HL-60 (cell line): ENCODE measurements around the gene AP2M1.

Experiments used
- DNase-seq, 2 experiments: peaks; one replicate each; pipeline ENCODE4 v3.0.0-alpha.2; 2010 to 2020; ENCODE audit warnings: low read depth in 1 of 2, low spot score in 1 of 2
- H3K27ac ChIP-seq: fragments of 250-450 bp; sonication (Bioruptor Pico); replicated peaks from 2 replicates; pipeline ENCODE4 v1.5.1; 2020; ENCODE audit warnings: mild to moderate bottlenecking, moderate library complexity
- H3K27me3 ChIP-seq: fragments of 250-450 bp; sonication (Bioruptor Pico); 2 replicates; pipeline ENCODE4 v1.5.1; 2021; ENCODE audit warnings: mild to moderate bottlenecking, moderate library complexity; ENCODE audit not compliant: insufficient read depth, poor library complexity, severe bottlenecking
- H3K4me3 ChIP-seq: replicated peaks from 2 replicates; pipeline ENCODE4 v1.5.1; 2011; ENCODE audit warnings: mild to moderate bottlenecking, control low read depth, low read length; ENCODE audit not compliant: insufficient read depth
- CTCF ChIP-seq: IDR thresholded peaks from one replicate; pipeline ENCODE4 v1.5.1; 2011; ENCODE audit warnings: low read length, control low read depth, inconsistent platforms; ENCODE audit not compliant: insufficient read depth
- GABPA ChIP-seq: IDR thresholded peaks from 2 replicates; pipeline ENCODE4 v1.6.1; 2012; ENCODE audit warnings: low read depth
- POLR2AphosphoS5 ChIP-seq: IDR thresholded peaks from 2 replicates; pipeline ENCODE4 v1.6.1; 2012; ENCODE audit warnings: low read depth
- REST ChIP-seq: IDR thresholded peaks from 2 replicates; pipeline ENCODE4 v1.6.1; 2012; ENCODE audit warnings: low read depth; ENCODE audit not compliant: insufficient replicate concordance
- SPI1 ChIP-seq: IDR thresholded peaks from 2 replicates; pipeline ENCODE4 v1.6.1; 2012; ENCODE audit warnings: low read depth, mild to moderate bottlenecking, borderline replicate concordance

AP2M1 gene

GRCh38 chr3:184193991-184194539 lies 19.4 kb downstream of the AP2M1 start:
- Histone ChIP-seq H3K4me3 (no peak overlapping the region), H3K27ac (no peak overlapping the region), H3K27me3 (no peaks in the 10 kb centered on the region)
- no peak for TF ChIP-seq GABPA
- no peak for TF ChIP-seq SPI1
- no peak for TF ChIP-seq REST
- no peak for TF ChIP-seq POLR2AphosphoS5
- TF ChIP-seq CTCF = no peak
- DNase-seq = no peak

GRCh38 chr3:184196536-184196935 lies 21.9 kb downstream of the AP2M1 start:
- Histone ChIP-seq H3K27ac (no peak overlapping the region), H3K4me3 (no peak overlapping the region), H3K27me3 (no peaks in the 10 kb centered on the region)
- TF ChIP-seq SPI1 (no peak), GABPA (no peak), CTCF (no peak), POLR2AphosphoS5 (no peak), REST (no peak)
- no peak for DNase-seq

- Histone ChIP-seq H3K4me3 (no peak overlapping the region), H3K27ac (no peak overlapping the region), H3K27me3 (no peaks in the 10 kb centered on the region)
- TF ChIP-seq CTCF (no peak), POLR2AphosphoS5 (no peak), GABPA (no peak), REST (no peak), SPI1 (no peak)
- no peak for DNase-seq
Measured at GRCh38 chr3:184198509-184198908, 23.9 kb downstream of the AP2M1 start.
